H1 (cell line): ENCODE measurements around the gene C3. TPM values are rescaled to one million over a fixed set of nuclear protein-coding genes. Genes with fewer than 3 reads are reported as not detected.

ENCODE experiments used
- CHD7 ChIP-seq: fragments of 300-600 bp; sonication (generic); IDR thresholded peaks from 2 replicates; pipeline ENCODE4 v1.7.1; 2012; ENCODE audit warnings: low read length, moderate library complexity, mild to moderate bottlenecking, inconsistent platforms; ENCODE audit not compliant: insufficient replicate concordance
- JUN ChIP-seq: IDR thresholded peaks from 2 replicates; pipeline ENCODE4 v1.6.1; 2011; ENCODE audit warnings: low read depth, mild to moderate bottlenecking, improper control_type of control experiment, low read length
- KDM4A ChIP-seq: IDR thresholded peaks from one replicate; pipeline ENCODE4 v1.7.1; 2012; ENCODE audit warnings: low read depth, mild to moderate bottlenecking, moderate library complexity, low read length, inconsistent platforms; ENCODE audit not compliant: severe bottlenecking
- RBBP5 ChIP-seq: IDR thresholded peaks from 2 replicates; pipeline ENCODE4 v1.7.1; 2012; ENCODE audit warnings: low read depth, mild to moderate bottlenecking, inconsistent platforms, low read length, moderate library complexity, borderline replicate concordance
- TAF1 ChIP-seq: IDR thresholded peaks from 2 replicates; pipeline ENCODE4 v1.6.1; 2011; ENCODE audit warnings: mild to moderate bottlenecking, low read depth, low read length
- polyA plus RNA-seq, 7 experiments: library from polyadenylated mRNA; depleted of rRNA in 3 of 7; stranded (reverse) in 5 of 7; unstranded in 2 of 7; fragments of >200 nt in 5 of 7; fragments of 200-250 nt in 2 of 7; gene quantifications; 1 replicate in 5 of 7; 2 replicates in 1 of 7; 4 replicates in 1 of 7; pipeline versions ENCODE4 v1.2.1 to v1.2.3, GENCODE V29; 2011 to 2013; ENCODE audit warnings: missing spikeins in 2 of 7, mixed read lengths in 2 of 7
- total RNA-seq: library from RNA; stranded (reverse); fragmentation: NEBNext Ultra II Directional; extraction: Animal tissue kit (Norgen Biotek cat#: 25700); gene quantifications from 2 replicates; pipeline ENCODE4 v1.2.1, GENCODE V29; 2021
- TF ChIP-seq, protein P1 (sequence below): IDR thresholded peaks from 2 replicates; pipeline ENCODE4 v1.6.1; 2012; ENCODE audit warnings: inconsistent platforms

C3 gene
- total and polyA plus RNA-seq, 2 of the 8 experiments (the other 6 are each of a cell fraction or from before 2014, with no cell fraction given) = 6.4 to 12.8 TPM

GRCh38 chr19:6767357-6768235 is 47.1 kb upstream of the C3 start, which contains the start of gene SH2D3A (continued):
- TF ChIP-seq CHD7 = no peak
- no peak for TF ChIP-seq RBBP5
- TF ChIP-seq, protein P1, sequence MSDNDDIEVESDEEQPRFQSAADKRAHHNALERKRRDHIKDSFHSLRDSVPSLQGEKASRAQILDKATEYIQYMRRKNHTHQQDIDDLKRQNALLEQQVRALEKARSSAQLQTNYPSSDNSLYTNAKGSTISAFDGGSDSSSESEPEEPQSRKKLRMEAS = peak; percentile 19; the same call in 1 of the 2 replicates
- no peak for TF ChIP-seq KDM4A
- 0 out of 2 replicates have a peak, but pooled peaks have one; percentile 39 for TF ChIP-seq TAF1
- TF ChIP-seq JUN = no peak
